ENCODE data around the gene HOXA6. TPM values are rescaled to one million over a fixed set of nuclear protein-coding genes. Genes with fewer than 3 reads are reported as not detected.

The HOXA6 gene
- total RNA-seq, 2 experiments from 2014 or later: 4.1 to 12.0 TPM

DNA sequence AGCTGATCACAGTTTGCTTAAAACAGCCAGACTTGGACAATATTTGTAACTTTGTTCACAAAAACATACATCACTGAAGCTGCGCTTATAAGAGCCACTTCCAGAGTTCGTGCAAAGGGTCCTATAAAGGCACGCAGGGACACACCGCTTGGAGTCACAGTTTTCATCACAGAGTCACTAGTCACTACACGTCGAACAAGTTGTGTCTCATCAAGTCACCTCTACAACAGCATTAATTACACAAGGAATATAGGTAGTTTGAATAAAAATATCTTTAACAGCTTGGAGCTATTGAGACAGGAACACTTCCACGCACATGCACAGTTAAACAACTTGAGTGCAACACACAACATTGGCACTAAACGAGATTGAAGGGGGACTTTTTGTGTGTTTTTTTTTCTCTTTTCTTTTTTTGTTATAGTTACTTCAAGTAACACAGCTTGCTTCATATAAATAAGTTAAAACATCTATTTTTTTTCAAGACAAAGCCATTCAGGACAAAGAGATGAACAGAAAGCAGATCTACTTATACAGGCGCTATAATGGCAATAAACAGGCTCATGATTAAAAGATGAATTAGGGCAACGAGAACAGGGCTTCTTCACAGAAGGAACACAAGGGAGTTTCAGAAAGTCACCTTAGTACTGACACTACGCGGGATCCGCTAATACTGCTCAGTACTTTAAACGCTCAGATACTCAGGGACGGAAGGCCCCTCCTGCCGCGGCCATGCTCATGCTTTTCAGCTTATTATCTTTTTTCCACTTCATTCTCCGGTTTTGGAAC is 6.2 kb downstream of the HOXA6 start:
- Histone ChIP-seq H3K36me3 (ENCODE audit: insufficient read depth, low read length) (peaks cover 15% of the 10 kb centered on the region), H2AFZ (ENCODE audit: low read length) (no peak overlapping the region), H3K9me2 (ENCODE audit: insufficient read depth, low read length) (no peaks in the 10 kb centered on the region), H4K20me1 (ENCODE audit: insufficient read depth, low read length) (no peaks in the 10 kb centered on the region), H3K4me1 (ENCODE audit: insufficient read depth, low read length, poor library complexity, severe bottlenecking) (no peaks in the 10 kb centered on the region), H3K4me3 (ENCODE audit: low read depth, low read length, poor library complexity, severe bottlenecking) (no peak overlapping the region), H3K79me2 (ENCODE audit: insufficient read depth, low read depth, low read length) (no peaks in the 10 kb centered on the region), H3K9me3 (ENCODE audit: low read length) (no peaks in the 10 kb centered on the region), H3K4me2 (ENCODE audit: low read length) (no peak overlapping the region), H3K27ac (ENCODE audit: low read depth, low read length, poor library complexity, severe bottlenecking) (no peak overlapping the region)
- no TSS peak for BruUV-seq (replicated peaks)
- POLR2A ChIA-PET: interaction anchor here (0.5 to 0.8 kb wide), 4 partner anchors 10 to 834 kb away, joined by 3 to 10 read pairs (median 4); no protein-coding TSS in a partner anchor
- CTCF ChIA-PET (ENCODE audit: unreplicated experiment): no interaction called here
- TF ChIP-seq, protein P1, sequence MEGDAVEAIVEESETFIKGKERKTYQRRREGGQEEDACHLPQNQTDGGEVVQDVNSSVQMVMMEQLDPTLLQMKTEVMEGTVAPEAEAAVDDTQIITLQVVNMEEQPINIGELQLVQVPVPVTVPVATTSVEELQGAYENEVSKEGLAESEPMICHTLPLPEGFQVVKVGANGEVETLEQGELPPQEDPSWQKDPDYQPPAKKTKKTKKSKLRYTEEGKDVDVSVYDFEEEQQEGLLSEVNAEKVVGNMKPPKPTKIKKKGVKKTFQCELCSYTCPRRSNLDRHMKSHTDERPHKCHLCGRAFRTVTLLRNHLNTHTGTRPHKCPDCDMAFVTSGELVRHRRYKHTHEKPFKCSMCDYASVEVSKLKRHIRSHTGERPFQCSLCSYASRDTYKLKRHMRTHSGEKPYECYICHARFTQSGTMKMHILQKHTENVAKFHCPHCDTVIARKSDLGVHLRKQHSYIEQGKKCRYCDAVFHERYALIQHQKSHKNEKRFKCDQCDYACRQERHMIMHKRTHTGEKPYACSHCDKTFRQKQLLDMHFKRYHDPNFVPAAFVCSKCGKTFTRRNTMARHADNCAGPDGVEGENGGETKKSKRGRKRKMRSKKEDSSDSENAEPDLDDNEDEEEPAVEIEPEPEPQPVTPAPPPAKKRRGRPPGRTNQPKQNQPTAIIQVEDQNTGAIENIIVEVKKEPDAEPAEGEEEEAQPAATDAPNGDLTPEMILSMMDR (conservative IDR thresholded peaks at IDR 0.05; ENCODE audit: low read length): no peak
- intact Hi-C loops (cut with micrococcal nuclease; ENCODE audit: unreplicated experiment): no loop called here
- DNase-seq (ENCODE audit: low spot score): no peak

DNA sequence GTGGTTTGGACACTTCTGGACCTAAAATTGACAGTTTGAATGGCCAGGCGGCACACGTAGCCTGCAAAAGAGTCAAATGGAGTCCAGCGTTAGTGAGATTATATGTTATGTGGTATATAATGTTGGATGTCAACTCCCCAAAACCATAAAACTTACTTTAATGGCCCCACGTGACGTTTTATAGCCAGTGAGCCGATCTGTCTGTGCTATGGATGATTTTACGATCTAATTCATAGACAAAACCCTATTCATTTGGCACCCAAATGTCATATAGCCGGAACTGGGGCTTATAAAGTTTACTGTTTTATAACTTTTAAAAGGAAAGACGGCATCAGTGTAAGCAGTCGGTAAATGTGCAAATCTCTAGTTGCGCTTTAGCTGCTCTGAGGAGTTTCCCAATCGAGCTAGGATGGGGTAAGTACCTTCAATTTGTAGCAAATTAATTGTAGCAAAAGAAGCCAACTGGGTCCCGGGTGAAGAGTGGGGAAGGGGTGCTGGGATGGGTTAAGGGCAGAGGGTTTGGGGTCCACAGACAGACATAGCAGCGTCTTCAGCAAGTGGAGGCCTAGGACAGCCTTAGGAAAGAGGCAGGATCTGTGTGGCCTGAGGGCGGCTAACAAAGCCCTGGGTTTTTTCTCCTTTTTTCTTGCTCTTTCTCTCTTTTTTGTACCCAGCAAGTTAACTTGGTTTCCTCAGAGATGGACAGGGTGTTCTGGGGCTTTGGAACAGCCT is 7.3 kb downstream of the HOXA6 start:
- Histone ChIP-seq H3K27ac (ENCODE audit: low read depth, low read length, poor library complexity, severe bottlenecking) (no peak overlapping the region), H3K4me1 (ENCODE audit: insufficient read depth, low read length, poor library complexity, severe bottlenecking) (no peaks in the 10 kb centered on the region), H4K20me1 (ENCODE audit: insufficient read depth, low read length) (no peaks in the 10 kb centered on the region), H2AFZ (ENCODE audit: low read length) (no peak overlapping the region), H3K79me2 (ENCODE audit: insufficient read depth, low read depth, low read length) (no peaks in the 10 kb centered on the region), H3K36me3 (ENCODE audit: insufficient read depth, low read length) (peaks cover 15% of the 10 kb centered on the region), H3K9me3 (ENCODE audit: low read length) (no peaks in the 10 kb centered on the region), H3K4me3 (ENCODE audit: low read depth, low read length, poor library complexity, severe bottlenecking) (no peak overlapping the region), H3K9me2 (ENCODE audit: insufficient read depth, low read length) (no peaks in the 10 kb centered on the region), H3K4me2 (ENCODE audit: low read length) (no peak overlapping the region)
- intact Hi-C loops (cut with micrococcal nuclease; ENCODE audit: unreplicated experiment): no loop called here
- TF ChIP-seq, protein P1 (conservative IDR thresholded peaks at IDR 0.05; ENCODE audit: low read length): no peak
- TF ChIP-seq EZH2phosphoT487 (IDR thresholded peaks at IDR 0.05; ENCODE audit: borderline replicate concordance, low read depth, low read length): no peak
- no peak for DNase-seq (ENCODE audit: low spot score)
- ChIA-PET CTCF (ENCODE audit: unreplicated experiment) (no interaction called here), POLR2A (interaction anchor here (0.7 kb wide), 1 partner anchor 21 kb away, joined by 3 read pairs; no protein-coding TSS in a partner anchor)
- no TSS peak for BruUV-seq (replicated peaks)
